ENCODE results near the gene SLC39A10. TPM values are rescaled to one million over a fixed set of nuclear protein-coding genes. Genes with fewer than 3 reads are reported as not detected.
A peak's percentile ranks its signal among the peaks of the same experiment; 100 is the strongest.

The SLC39A10 gene
- total and polyA plus RNA-seq, 9 of the 15 experiments (the other 6 are each of a cell fraction or from before 2014, with no cell fraction given) = 12.5 to 40.1 (median 23.1) TPM

- Histone ChIP-seq H3K27ac (ENCODE audit: extremely low read depth, low read depth, low read length) (no peak overlapping the region), H3K4me2 (ENCODE audit: insufficient read depth, low read length) (no peak overlapping the region), H3K36me3 (ENCODE audit: control insufficient read depth, insufficient read depth, low read length) (no peaks in the 10 kb centered on the region), H3K9ac (ENCODE audit: insufficient read depth in 1 of 2, low read depth in 2 of 2, low read length in 2 of 2) (no peak overlapping the region), H3K9me3 (replicated peaks; ENCODE audit: control insufficient read depth, insufficient read depth, low read depth, low read length) (no peaks in the 10 kb centered on the region), H3K4me1 (replicated peaks in 1 of 2; ENCODE audit: control insufficient read depth in 2 of 2, insufficient read depth in 2 of 2, low read length in 2 of 2) (peaks cover 0 to 7% of the 10 kb centered on the region in 2 experiments; a peak in 4 of 5 replicates), H3K9me1 (ENCODE audit: control insufficient read depth, insufficient read depth, low read length) (no peaks in the 10 kb centered on the region), H4K20me1 (replicated peaks; ENCODE audit: control insufficient read depth, insufficient read depth, low read length) (no peaks in the 10 kb centered on the region), H3K79me2 (ENCODE audit: control insufficient read depth, insufficient read depth, low read length) (no peaks in the 10 kb centered on the region), H2AFZ (ENCODE audit: low read depth, low read length) (peak overlapping the region; percentile 31; the same call in 1 of the 2 replicates), H3K27me3 (ENCODE audit: control insufficient read depth in 2 of 2, insufficient read depth in 2 of 2, low read length in 2 of 2) (no peaks in the 10 kb centered on the region), H3K4me3 (no peak overlapping the region)
- ATAC-seq (no peak), DNase-seq (ENCODE audit: extremely low read depth in 1 of 4, low spot score in 3 of 4) (no peak), FAIRE-seq (no peak)
- no peak for TF ChIP-seq HNRNPUL1 (IDR thresholded peaks at IDR 0.05; ENCODE audit: low read length)
- no peak for TF ChIP-seq HDAC2 (IDR thresholded peaks at IDR 0.05)
- TF ChIP-seq PHF8 (IDR thresholded peaks at IDR 0.05; ENCODE audit: borderline replicate concordance, low read length) = no peak
- TF ChIP-seq CLOCK (CRISPR knock-in tag; IDR thresholded peaks at IDR 0.05; ENCODE audit: borderline replicate concordance) = no peak
- no peak for TF ChIP-seq MCM2 (IDR thresholded peaks at IDR 0.05; ENCODE audit: low read depth)
- TF ChIP-seq SMAD4 (CRISPR knock-in tag; conservative IDR thresholded peaks at IDR 0.05) = no peak
- no peak for TF ChIP-seq PBX2 (CRISPR knock-in tag; IDR thresholded peaks at IDR 0.05; ENCODE audit: low read depth)
- no peak for TF ChIP-seq PBX2 (tag; conservative IDR thresholded peaks at IDR 0.05; ENCODE audit: low read depth)
- no peak for TF ChIP-seq ELF4 (CRISPR knock-in tag; IDR thresholded peaks at IDR 0.05)
- no peak for TF ChIP-seq ZNF354B (CRISPR knock-in tag; IDR thresholded peaks at IDR 0.05)
- TF ChIP-seq EZH2 (IDR thresholded peaks at IDR 0.05; ENCODE audit: borderline replicate concordance, low read depth, low read length) = no peak
- no peak for TF ChIP-seq CHD4 (IDR thresholded peaks at IDR 0.05; ENCODE audit: insufficient read depth, insufficient replicate concordance, low read depth, low read length, poor library complexity, severe bottlenecking)
- TF ChIP-seq SMARCE1 (IDR thresholded peaks at IDR 0.05) = no peak
- no peak for TF ChIP-seq GTF2A2 (tag; IDR thresholded peaks at IDR 0.05)
- TF ChIP-seq MYBL2 (IDR thresholded peaks at IDR 0.05; ENCODE audit: low read depth) = no peak
- TF ChIP-seq MYBL2 (CRISPR knock-in tag; IDR thresholded peaks at IDR 0.05; ENCODE audit: borderline replicate concordance) = no peak
- CTCF ChIA-PET (ENCODE audit: low intra/inter-chr PET ratio) = no interaction called here
- POLR2A ChIA-PET = no interaction called here
- intact Hi-C loops (cut with micrococcal nuclease) = no loop called here
- BruUV-seq (replicated peaks) = no TSS peak
- in situ Hi-C loops (cut with MboI) = no loop called here
- 81% methylated on average over 9 of the region's 10 CpGs for WGBS (ENCODE audit: insufficient coverage, low coverage, missing lambda C conversion rate)
These were observed 24.0 kb upstream of the SLC39A10 start for GRCh38 chr2:195632856-195633572.

Measured in K562 (cell line).